ENCODE measurements around the gene POLR2F. TPM values are rescaled to one million over a fixed set of nuclear protein-coding genes. Genes with fewer than 3 reads are reported as not detected.
A peak's percentile ranks its signal among the peaks of the same experiment; 100 is the strongest.

Gene POLR2F
- total RNA-seq, 2 donors from 2014 or later = 37.9 to 93.1 TPM

DNA sequence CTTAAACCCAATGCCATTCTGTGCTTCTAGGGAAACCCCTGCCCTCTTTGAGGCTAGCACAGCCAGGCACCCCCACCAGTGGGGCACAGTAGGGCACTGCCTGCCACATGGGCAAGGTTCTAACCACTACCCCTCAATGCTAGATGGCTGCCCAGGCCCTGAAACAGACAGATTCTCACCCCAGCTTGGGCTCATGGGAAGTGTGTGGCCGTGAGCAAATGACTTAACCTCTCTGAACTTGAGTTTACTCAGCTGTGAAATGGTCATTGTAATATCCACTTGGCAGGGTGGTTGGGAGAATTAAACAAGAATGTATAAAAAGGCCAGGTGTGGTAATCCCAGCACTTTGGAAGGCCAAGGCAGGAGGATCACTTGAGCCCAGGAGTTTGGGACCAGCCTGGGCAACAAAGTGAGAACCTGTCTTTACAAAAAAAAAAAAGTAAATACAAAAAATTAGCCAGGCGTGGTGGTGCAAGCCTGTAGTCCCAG is 22.5 kb upstream of the POLR2F start:
- DNase-seq (ENCODE audit: low spot score) (no peak), ATAC-seq (ENCODE audit: insufficient number of reproducible peaks, low FRiP score, low read depth) (no peak)
- Histone ChIP-seq H3K4me1 (ENCODE audit: control insufficient read depth in 1 of 2, low read depth in 2 of 2) (peaks cover 8 to 15% of the 10 kb centered on the region in 2 donors), H3K9me3 (no peaks in the 10 kb centered on the region), H3K4me3 (no peak overlapping the region), H3K27ac (no peak overlapping the region), H3K27me3 (replicated peaks; ENCODE audit: insufficient read depth) (no peaks in the 10 kb centered on the region), H3K36me3 (peaks cover 24% of the 10 kb centered on the region)
- TF ChIP-seq, protein P1, sequence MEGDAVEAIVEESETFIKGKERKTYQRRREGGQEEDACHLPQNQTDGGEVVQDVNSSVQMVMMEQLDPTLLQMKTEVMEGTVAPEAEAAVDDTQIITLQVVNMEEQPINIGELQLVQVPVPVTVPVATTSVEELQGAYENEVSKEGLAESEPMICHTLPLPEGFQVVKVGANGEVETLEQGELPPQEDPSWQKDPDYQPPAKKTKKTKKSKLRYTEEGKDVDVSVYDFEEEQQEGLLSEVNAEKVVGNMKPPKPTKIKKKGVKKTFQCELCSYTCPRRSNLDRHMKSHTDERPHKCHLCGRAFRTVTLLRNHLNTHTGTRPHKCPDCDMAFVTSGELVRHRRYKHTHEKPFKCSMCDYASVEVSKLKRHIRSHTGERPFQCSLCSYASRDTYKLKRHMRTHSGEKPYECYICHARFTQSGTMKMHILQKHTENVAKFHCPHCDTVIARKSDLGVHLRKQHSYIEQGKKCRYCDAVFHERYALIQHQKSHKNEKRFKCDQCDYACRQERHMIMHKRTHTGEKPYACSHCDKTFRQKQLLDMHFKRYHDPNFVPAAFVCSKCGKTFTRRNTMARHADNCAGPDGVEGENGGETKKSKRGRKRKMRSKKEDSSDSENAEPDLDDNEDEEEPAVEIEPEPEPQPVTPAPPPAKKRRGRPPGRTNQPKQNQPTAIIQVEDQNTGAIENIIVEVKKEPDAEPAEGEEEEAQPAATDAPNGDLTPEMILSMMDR (IDR thresholded peaks at IDR 0.05) = no peak

DNA sequence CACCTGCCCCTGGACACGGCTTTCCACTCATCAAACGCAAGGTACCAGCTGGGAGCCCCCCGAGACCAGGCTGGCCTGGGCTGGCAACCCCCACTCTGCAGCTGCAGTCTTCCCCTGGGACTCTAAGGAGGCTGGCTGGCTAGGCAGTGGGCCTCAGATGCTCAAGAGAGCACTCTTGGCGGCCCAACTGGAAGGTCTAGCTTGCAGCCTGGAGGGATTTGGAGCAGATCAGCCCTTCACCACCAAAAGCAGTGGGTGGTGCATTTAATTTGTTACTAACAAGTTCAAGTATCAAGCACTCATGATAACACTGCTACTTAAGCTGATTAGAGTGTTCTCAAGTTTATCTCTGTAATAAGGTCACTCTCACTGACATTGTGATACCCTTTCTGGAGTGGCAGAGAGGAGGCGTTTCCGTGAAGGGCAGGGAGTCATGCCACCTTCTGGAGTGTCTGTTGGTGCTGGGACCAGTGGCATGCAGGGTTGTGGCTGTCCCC is 21.6 kb upstream of the POLR2F start:
- TF ChIP-seq, protein P1 (IDR thresholded peaks at IDR 0.05) = no peak
- H3K36me3 ChIP-seq = peaks cover 18% of the 10 kb centered on the region
- H3K9me3 ChIP-seq = no peaks in the 10 kb centered on the region
- ATAC-seq (ENCODE audit: insufficient number of reproducible peaks, low FRiP score, low read depth) (no peak), DNase-seq (ENCODE audit: low spot score) (no peak)
- H3K4me3 ChIP-seq = no peak overlapping the region
- H3K27ac ChIP-seq = no peak overlapping the region
- H3K4me1 ChIP-seq (ENCODE audit: control insufficient read depth in 1 of 2, low read depth in 2 of 2) = peaks cover 8 to 15% of the 10 kb centered on the region in 2 donors
- H3K27me3 ChIP-seq (replicated peaks; ENCODE audit: insufficient read depth) = no peaks in the 10 kb centered on the region

DNA sequence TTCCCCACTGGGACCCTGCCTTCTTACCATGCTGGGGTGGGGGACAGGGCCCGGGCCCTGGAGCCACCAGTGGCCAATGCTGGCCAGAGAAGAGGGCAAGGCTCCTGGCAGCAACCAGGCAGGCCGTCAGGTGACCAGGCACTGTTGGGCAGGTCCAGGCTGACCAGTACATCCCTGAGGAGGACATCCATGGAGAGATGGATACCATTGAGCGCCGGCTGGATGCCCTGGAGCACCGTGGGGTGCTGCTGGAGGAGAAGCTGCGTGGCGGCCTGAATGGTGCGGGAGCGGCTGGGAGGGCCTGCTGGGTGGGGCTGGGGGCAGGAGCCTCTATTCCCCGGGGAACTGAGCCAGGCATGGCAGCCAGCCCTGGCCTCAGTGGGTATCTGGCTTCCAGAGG is 21.1 kb upstream of the POLR2F start:
- TF ChIP-seq, protein P1 (IDR thresholded peaks at IDR 0.05) = no peak
- no peaks in the 10 kb centered on the region for H3K9me3 ChIP-seq
- ATAC-seq (ENCODE audit: insufficient number of reproducible peaks, low FRiP score, low read depth) (no peak), DNase-seq (ENCODE audit: low spot score) (no peak)
- peaks cover 16% of the 10 kb centered on the region for H3K36me3 ChIP-seq
- H3K27ac ChIP-seq = no peak overlapping the region
- H3K4me3 ChIP-seq = no peak overlapping the region
- H3K4me1 ChIP-seq (ENCODE audit: control insufficient read depth in 1 of 2, low read depth in 2 of 2) = peaks cover 8 to 15% of the 10 kb centered on the region in 2 donors
- H3K27me3 ChIP-seq (replicated peaks; ENCODE audit: insufficient read depth) = no peaks in the 10 kb centered on the region

DNA sequence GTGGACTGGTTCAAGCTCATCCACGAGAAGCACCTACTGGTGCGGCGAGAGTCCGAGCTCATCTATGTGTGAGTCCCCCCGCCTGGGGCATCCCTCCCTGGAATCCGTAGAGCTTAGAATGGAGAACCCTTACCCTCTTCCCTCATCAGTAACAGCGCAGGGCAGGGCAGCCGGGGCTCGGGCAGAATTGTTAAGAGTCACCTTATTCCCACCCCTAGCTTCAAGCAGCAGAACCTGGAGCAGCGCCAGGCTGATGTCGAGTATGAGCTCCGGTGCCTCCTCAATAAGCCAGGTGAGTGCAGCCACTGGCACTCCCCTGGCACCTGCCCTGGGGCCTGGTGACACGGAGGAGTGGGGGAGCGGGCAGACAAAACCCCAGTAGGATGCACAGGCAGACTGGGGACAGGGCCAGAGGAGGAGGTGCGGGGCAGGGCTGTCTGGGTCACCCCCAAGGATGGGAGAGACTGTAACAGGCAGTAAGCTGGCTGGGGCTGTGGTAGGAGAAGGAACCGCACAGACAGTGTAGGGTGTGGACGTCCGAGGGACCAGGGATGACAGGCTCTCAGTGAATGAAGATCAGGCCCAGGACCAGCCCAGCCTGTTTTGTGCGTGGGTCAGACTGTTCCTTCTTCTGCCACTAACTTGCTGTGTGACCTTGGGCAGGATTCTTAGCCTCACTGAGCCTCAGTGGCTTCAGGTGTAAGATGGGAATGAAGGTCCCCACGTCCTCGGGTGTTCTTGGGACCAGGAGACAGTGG is 20.5 kb upstream of the POLR2F start:
- DNase-seq (ENCODE audit: low spot score) = no peak
- H3K36me3 ChIP-seq = peaks cover 16% of the 10 kb centered on the region
- TF ChIP-seq, protein P1 (IDR thresholded peaks at IDR 0.05) = no peak
- no peaks in the 10 kb centered on the region for H3K27me3 ChIP-seq (replicated peaks; ENCODE audit: insufficient read depth)
- H3K4me3 ChIP-seq = no peak overlapping the region
- peaks cover 8 to 15% of the 10 kb centered on the region in 2 donors for H3K4me1 ChIP-seq (ENCODE audit: control insufficient read depth in 1 of 2, low read depth in 2 of 2)
- H3K9me3 ChIP-seq = no peaks in the 10 kb centered on the region
- H3K27ac ChIP-seq = peak overlapping the region; percentile 55 to 61
- ATAC-seq (ENCODE audit: insufficient number of reproducible peaks, low FRiP score, low read depth) = no peak

DNA sequence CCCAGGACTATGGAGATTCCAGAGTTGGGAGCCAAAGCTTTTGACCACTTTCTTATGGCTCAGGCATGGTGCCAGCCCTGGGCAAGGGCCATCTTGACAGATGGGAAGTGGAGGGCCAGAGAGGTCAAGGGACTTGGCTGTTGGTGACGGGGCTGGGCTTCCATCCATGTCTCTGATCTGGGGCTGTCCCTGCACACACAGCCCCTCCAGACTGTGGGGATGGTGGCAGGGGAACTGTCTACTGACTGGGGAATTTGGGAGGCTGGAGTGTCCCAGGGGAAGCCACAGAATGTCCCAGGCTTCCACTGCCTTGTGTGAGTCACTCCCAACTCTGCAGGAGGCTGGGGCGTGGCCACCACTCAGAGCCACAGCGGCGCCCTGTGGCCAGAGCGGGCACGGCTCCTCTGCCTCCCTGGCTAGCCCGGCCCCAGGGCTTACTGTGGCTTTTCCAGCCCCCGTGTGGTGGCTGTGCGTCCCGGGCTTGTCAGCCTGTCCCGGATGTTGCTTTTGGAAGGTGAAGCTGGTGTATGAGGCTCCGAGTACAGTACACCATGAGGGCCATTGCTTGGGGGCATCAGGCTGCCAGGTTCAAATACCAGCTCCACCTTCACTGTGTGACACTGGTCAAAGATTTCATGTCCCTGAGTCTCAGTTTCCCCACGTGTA is 19.7 kb upstream of the POLR2F start:
- DNase-seq (ENCODE audit: low spot score) = peak; percentile 84
- H3K4me3 ChIP-seq = no peak overlapping the region
- H3K4me1 ChIP-seq (ENCODE audit: control insufficient read depth in 1 of 2, low read depth in 2 of 2) = peaks cover 8 to 15% of the 10 kb centered on the region in 2 donors
- no peaks in the 10 kb centered on the region for H3K27me3 ChIP-seq (replicated peaks; ENCODE audit: insufficient read depth)
- TF ChIP-seq, protein P1 (IDR thresholded peaks at IDR 0.05) = peak; percentile 98
- no peaks in the 10 kb centered on the region for H3K9me3 ChIP-seq
- ATAC-seq (ENCODE audit: insufficient number of reproducible peaks, low FRiP score, low read depth) = peak; percentile 93
- H3K36me3 ChIP-seq = peaks cover 21% of the 10 kb centered on the region
- H3K27ac ChIP-seq = peak overlapping the region; percentile 55 to 61
